Fibroblast of lung (primary cell): ENCODE results near the gene FAM117A. TPM values are rescaled to one million over a fixed set of nuclear protein-coding genes. Genes with fewer than 3 reads are reported as not detected.

Experiments used
- DNase-seq, 2 donors: peaks; one replicate each; pipeline versions ENCODE4 v3.0.0 to v3.0.0-alpha.2; 2010; ENCODE audit warnings: low read depth in 2 of 2
- H2AFZ ChIP-seq: 2 replicates; pipeline ENCODE4 v1.5.1; 2012; ENCODE audit warnings: low read length, control low read depth, inconsistent platforms
- H3K27ac ChIP-seq: 2 replicates; pipeline ENCODE4 v1.5.1; 2011; ENCODE audit warnings: low read length, control low read depth; ENCODE audit not compliant: insufficient read depth
- H3K27me3 ChIP-seq: 2 replicates; pipeline ENCODE4 v1.5.1; 2011; ENCODE audit warnings: mild to moderate bottlenecking, low read length; ENCODE audit not compliant: control insufficient read depth, insufficient read depth
- H3K36me3 ChIP-seq: 2 replicates; pipeline ENCODE4 v1.5.1; 2011; ENCODE audit warnings: low read length; ENCODE audit not compliant: control insufficient read depth, insufficient read depth
- H3K4me1 ChIP-seq: 2 replicates; pipeline ENCODE4 v1.5.1; 2011; ENCODE audit warnings: low read length; ENCODE audit not compliant: control insufficient read depth, insufficient read depth; ENCODE audit errors: extremely low read depth
- H3K4me2 ChIP-seq: 2 replicates; pipeline ENCODE4 v1.5.1; 2011; ENCODE audit warnings: low read length, control low read depth; ENCODE audit not compliant: insufficient read depth; ENCODE audit errors: extremely low read depth
- H3K4me3 ChIP-seq, 4 experiments: fragments of 200-600 bp in 1 of 4; sonication (generic) in 1 of 4; replicated peaks in 1 of 4; 2 replicates each; pipeline ENCODE4 v1.5.1; 2011 to 2016; ENCODE audit warnings: low read length in 4 of 4, low read depth in 3 of 4, mild to moderate bottlenecking in 3 of 4, control low read depth in 2 of 4, inconsistent platforms in 1 of 4, mixed read lengths in 1 of 4; ENCODE audit not compliant: insufficient read depth in 1 of 4; ENCODE audit errors: control extremely low read depth in 1 of 4
- H3K79me2 ChIP-seq: 2 replicates; pipeline ENCODE4 v1.5.1; 2012; ENCODE audit warnings: mild to moderate bottlenecking, low read length, inconsistent platforms; ENCODE audit not compliant: control insufficient read depth, insufficient read depth
- H3K9ac ChIP-seq: 2 replicates; pipeline ENCODE4 v1.5.1; 2011; ENCODE audit warnings: mild to moderate bottlenecking, low read length, control low read depth; ENCODE audit not compliant: insufficient read depth
- H3K9me3 ChIP-seq: 2 replicates; pipeline ENCODE4 v1.5.1; 2012; ENCODE audit warnings: low read depth, low read length; ENCODE audit not compliant: control insufficient read depth, insufficient read depth
- H4K20me1 ChIP-seq: 2 replicates; pipeline ENCODE4 v1.5.1; 2011; ENCODE audit warnings: low read length; ENCODE audit not compliant: control insufficient read depth, insufficient read depth; ENCODE audit errors: extremely low read depth
- EZH2 ChIP-seq: IDR thresholded peaks from 2 replicates; pipeline ENCODE4 v1.5.1; 2012; ENCODE audit warnings: low read length, control low read depth, mild to moderate bottlenecking; ENCODE audit errors: missing control alignments
- polyA plus RNA-seq, 2 donors: library from polyadenylated mRNA; depleted of rRNA in 1 of 2; stranded (reverse) in 1 of 2; unstranded in 1 of 2; fragments of >200 nt; gene quantifications; 2 replicates each; pipeline ENCODE4 v1.2.1, GENCODE V29; 2011 to 2012; ENCODE audit warnings: missing spikeins in 1 of 2
- total RNA-seq: library from RNA; depleted of rRNA; stranded (reverse); fragments of >200 nt; gene quantifications from 2 replicates; pipeline ENCODE4 v1.2.1, GENCODE V29; 2014
- TF ChIP-seq, protein P1 (sequence below), 2 donors: IDR thresholded peaks in 1 of 2; conservative IDR thresholded peaks in 1 of 2; 1 replicate in 1 of 2; 2 replicates in 1 of 2; pipeline ENCODE4 v1.5.1; 2011 to 2012; ENCODE audit warnings: low read length in 2 of 2, control low read depth in 1 of 2, inconsistent platforms in 1 of 2, low read depth in 1 of 2, mild to moderate bottlenecking in 1 of 2

FAM117A gene
- total and polyA plus RNA-seq, 2 donors (not counting 1 experiment from before 2014, with no cell fraction given) = 2.4 to 3.3 TPM

DNA sequence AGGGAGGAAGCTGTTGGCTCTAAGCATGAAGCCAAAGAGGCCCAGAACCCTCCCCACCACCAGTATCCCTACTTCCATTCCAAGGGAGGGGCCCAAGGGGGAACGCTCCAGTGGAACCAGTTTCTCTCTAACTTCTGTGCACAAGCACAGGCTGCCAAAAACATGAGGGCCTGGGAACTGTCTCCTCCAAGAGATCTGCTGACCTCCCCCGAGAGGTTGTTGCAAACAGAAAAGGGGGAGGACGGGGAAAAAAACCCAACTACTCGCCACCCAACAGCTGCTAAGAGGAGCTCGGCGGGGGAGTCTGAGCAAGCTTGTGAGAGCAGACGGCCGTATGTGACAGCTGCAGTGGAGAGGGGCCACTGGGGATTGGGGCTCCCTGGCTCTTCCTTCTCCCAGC, 40.5 kb downstream of the FAM117A start:
- Histone ChIP-seq H3K4me3 (no peak overlapping the region), H3K4me1 (no peaks in the 10 kb centered on the region), H3K27ac (no peak overlapping the region), H3K9ac (no peak overlapping the region), H3K79me2 (no peaks in the 10 kb centered on the region), H4K20me1 (no peaks in the 10 kb centered on the region), H2AFZ (no peak overlapping the region), H3K4me2 (no peak overlapping the region), H3K9me3 (no peaks in the 10 kb centered on the region), H3K36me3 (no peaks in the 10 kb centered on the region), H3K27me3 (no peaks in the 10 kb centered on the region)
- TF ChIP-seq EZH2 = no peak
- TF ChIP-seq, protein P1, sequence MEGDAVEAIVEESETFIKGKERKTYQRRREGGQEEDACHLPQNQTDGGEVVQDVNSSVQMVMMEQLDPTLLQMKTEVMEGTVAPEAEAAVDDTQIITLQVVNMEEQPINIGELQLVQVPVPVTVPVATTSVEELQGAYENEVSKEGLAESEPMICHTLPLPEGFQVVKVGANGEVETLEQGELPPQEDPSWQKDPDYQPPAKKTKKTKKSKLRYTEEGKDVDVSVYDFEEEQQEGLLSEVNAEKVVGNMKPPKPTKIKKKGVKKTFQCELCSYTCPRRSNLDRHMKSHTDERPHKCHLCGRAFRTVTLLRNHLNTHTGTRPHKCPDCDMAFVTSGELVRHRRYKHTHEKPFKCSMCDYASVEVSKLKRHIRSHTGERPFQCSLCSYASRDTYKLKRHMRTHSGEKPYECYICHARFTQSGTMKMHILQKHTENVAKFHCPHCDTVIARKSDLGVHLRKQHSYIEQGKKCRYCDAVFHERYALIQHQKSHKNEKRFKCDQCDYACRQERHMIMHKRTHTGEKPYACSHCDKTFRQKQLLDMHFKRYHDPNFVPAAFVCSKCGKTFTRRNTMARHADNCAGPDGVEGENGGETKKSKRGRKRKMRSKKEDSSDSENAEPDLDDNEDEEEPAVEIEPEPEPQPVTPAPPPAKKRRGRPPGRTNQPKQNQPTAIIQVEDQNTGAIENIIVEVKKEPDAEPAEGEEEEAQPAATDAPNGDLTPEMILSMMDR (conservative IDR thresholded peaks at IDR 0.05 in 1 of 2, IDR thresholded peaks at IDR 0.05 in 1 of 2; ENCODE audit: low read depth in 1 of 2, low read length in 2 of 2) = no peak
- peak in 1 of 2 donors; percentile 33 for DNase-seq

DNA sequence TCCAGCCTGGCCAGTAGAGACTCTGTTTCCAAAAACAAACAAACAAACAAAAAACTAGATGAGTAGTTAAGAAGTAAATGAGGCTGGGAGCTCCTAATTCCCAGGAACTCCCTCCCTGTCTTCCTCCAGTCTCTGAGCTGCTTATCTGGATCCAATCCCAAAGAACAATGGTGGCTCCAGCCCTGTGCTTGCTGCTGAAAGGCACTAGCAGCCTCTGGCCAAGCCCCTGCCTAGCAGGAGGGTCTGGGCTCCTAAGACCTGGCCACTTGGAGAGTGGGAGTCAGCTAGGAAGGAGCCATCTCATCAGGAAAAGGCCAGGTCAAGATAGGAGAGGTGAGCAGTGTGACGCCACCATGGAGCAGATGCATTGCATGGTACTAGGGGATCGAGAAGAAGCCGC, 41.9 kb downstream of the FAM117A start:
- Histone ChIP-seq H3K9ac (no peak overlapping the region), H4K20me1 (no peaks in the 10 kb centered on the region), H3K4me3 (no peak overlapping the region), H3K4me2 (no peak overlapping the region), H3K79me2 (no peaks in the 10 kb centered on the region), H3K36me3 (no peaks in the 10 kb centered on the region), H3K27me3 (no peaks in the 10 kb centered on the region), H3K27ac (no peak overlapping the region), H3K4me1 (no peaks in the 10 kb centered on the region), H2AFZ (no peak overlapping the region), H3K9me3 (no peaks in the 10 kb centered on the region)
- DNase-seq = no peak
- no peak for TF ChIP-seq EZH2
- TF ChIP-seq, protein P1 (conservative IDR thresholded peaks at IDR 0.05 in 1 of 2, IDR thresholded peaks at IDR 0.05 in 1 of 2; ENCODE audit: low read depth in 1 of 2, low read length in 2 of 2) = no peak

DNA sequence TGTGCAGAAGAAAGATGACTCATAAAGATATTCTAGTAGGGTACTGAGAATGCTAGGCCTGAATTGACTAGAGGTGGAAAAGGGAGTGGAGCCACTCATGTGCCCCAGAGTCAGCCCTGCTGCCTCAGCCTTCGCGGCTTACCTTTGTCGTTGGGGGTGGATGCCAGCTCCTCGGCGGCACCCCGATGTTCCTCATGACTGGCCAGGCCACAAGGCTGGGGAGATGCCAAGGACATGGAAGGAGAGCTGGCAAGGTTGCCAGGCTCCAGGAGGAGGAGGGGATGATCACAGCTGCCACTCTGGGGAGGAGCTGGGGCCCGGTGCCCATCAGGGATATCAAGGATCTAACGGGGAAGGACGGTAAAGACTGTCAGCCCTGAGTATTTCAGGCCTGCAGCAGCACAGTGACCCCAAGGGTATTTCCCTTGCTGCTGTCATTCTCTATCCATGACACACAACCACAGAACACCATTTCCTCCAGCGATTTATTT, 46.5 kb downstream of the FAM117A start:
- Histone ChIP-seq H4K20me1 (no peaks in the 10 kb centered on the region), H3K27me3 (no peaks in the 10 kb centered on the region), H3K27ac (no peak overlapping the region), H3K4me1 (no peaks in the 10 kb centered on the region), H3K79me2 (no peaks in the 10 kb centered on the region), H3K4me2 (no peak overlapping the region), H3K4me3 (no peak overlapping the region), H3K36me3 (no peaks in the 10 kb centered on the region), H3K9me3 (no peaks in the 10 kb centered on the region), H3K9ac (no peak overlapping the region), H2AFZ (no peak overlapping the region)
- TF ChIP-seq, protein P1 (conservative IDR thresholded peaks at IDR 0.05 in 1 of 2, IDR thresholded peaks at IDR 0.05 in 1 of 2; ENCODE audit: low read depth in 1 of 2, low read length in 2 of 2) = no peak
- TF ChIP-seq EZH2 = no peak
- no peak for DNase-seq
